GM23248 (cell line): ENCODE results near the gene CWC27.

Experiments
- EZH2 ChIP-seq: fragments of 200-600 bp; sonication (generic); IDR thresholded peaks from 2 replicates; pipeline ENCODE4 v1.6.1; 2018; ENCODE audit warnings: antibody characterized with exemption, mild to moderate bottlenecking; ENCODE audit not compliant: insufficient read depth, poor library complexity, severe bottlenecking
- EZH2phosphoT487 ChIP-seq: fragments of 200-600 bp; sonication (generic); IDR thresholded peaks from 2 replicates; pipeline ENCODE4 v1.6.1; 2018; ENCODE audit warnings: antibody characterized with exemption, moderate library complexity, mild to moderate bottlenecking, low read depth; ENCODE audit not compliant: insufficient read depth

DNA sequence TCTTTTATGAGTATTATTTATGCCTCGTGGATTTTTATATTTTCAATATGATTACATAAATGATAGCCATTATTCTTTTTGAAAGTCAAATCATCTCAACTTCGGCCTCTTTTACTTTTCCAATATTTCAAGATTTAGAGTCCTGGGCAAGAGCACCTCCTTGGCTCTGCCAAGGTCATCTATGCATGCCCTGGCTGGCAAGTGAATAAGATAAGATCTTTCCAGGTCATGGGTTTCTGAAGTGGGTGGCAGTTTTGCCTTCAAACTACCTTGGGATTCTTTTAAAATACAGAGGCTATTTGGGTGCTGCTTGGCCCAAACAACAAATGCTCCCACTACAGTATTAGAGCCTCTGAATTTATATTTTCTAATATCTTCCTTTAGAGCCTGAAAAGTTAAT lies 95.4 kb downstream of the CWC27 start:
- no peak for TF ChIP-seq EZH2phosphoT487
- TF ChIP-seq EZH2 = no peak
